ENCODE results near the gene LRP1-AS.

The LRP1-AS gene

DNA sequence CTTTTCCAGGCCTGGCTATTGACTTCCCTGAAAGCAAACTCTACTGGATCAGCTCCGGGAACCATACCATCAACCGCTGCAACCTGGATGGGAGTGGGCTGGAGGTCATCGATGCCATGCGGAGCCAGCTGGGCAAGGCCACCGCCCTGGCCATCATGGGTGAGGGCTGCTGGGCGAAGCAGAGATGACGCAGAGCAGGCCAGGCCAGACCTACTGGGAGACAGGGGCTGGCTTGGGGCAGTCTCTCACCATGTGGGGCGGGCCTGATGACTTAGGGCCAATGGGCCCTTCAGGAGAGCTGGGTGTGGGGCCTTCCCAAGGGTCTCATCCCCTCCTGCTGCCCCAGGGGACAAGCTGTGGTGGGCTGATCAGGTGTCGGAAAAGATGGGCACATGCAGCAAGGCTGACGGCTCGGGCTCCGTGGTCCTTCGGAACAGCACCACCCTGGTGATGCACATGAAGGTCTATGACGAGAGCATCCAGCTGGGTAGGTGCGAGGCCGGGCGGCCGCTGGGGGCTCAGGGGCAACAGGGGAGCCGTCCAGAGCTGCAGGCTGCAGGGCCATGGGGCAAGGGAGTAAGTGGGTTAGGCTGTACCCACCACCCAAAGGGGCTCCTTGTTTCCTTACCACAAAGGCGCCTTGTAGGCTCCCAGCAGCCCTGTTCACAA is 33.0 kb upstream of the LRP1-AS start:
- DNase-seq (ENCODE audit: low spot score), result no peak

DNA sequence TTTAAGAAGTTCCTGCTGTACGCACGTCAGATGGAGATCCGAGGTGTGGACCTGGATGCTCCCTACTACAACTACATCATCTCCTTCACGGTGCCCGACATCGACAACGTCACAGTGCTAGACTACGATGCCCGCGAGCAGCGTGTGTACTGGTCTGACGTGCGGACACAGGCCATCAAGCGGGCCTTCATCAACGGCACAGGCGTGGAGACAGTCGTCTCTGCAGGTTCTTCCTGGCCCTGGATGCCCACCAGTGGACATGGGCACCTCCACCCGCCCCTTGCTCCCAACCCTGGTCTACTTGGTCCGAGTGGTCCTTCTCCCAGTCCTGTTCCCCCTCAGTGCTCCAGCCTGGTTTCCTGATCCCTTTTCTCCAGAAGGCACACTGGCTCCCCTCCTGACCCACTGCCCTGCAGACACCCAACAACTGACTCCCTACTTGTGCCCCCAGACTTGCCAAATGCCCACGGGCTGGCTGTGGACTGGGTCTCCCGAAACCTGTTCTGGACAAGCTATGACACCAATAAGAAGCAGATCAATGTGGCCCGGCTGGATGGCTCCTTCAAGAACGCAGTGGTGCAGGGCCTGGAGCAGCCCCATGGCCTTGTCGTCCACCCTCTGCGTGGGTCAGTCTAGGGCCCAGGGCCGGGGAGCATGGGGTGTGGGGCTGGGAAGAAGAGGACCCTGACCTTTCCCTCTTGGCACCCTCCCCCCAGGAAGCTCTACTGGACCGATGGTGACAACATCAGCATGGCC is 32.1 kb upstream of the LRP1-AS start:
- DNase-seq (ENCODE audit: low spot score), result no peak

DNA sequence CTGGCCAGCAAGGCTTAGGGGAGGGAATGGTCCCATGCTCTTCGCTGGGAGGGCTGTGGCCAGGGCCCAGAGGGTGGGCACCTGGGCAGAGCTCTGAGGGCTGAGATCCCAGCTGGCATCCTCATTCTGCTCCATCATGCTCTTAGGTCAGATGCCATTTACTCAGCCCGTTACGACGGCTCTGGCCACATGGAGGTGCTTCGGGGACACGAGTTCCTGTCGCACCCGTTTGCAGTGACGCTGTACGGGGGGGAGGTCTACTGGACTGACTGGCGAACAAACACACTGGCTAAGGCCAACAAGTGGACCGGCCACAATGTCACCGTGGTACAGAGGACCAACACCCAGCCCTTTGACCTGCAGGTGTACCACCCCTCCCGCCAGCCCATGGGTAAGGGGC is 30.8 kb upstream of the LRP1-AS start:
- DNase-seq (ENCODE audit: low spot score), result no peak

DNA sequence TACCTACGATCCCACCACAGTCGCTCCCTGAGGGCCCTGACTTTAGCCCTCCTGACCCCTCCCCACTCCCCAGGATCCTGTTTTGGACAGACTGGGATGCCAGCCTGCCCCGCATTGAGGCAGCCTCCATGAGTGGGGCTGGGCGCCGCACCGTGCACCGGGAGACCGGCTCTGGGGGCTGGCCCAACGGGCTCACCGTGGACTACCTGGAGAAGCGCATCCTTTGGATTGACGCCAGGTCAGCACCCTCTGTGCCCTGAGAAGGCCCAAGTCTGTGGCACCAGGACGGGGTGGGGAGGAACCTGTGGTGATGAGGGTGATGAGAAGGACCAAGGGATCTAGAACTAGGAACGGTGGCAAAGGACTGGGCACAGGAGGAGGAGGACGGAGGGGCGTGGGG is 29.9 kb upstream of the LRP1-AS start:
- DNase-seq (ENCODE audit: low spot score), result no peak

DNA sequence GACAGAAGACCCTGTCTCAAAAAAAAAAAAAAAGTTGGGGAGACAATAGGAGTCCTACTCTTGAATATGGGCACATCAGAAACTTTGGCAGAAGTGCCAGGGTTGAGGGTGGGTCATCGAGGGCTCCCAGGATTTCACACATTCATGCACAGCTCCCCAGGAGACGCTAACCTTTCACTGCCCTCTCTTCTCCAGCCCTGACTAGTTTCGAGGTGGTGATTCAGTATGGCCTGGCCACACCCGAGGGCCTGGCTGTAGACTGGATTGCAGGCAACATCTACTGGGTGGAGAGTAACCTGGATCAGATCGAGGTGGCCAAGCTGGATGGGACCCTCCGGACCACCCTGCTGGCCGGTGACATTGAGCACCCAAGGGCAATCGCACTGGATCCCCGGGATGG is 29.4 kb upstream of the LRP1-AS start:
- peak; percentile 19 for DNase-seq (ENCODE audit: low spot score)

DNA sequence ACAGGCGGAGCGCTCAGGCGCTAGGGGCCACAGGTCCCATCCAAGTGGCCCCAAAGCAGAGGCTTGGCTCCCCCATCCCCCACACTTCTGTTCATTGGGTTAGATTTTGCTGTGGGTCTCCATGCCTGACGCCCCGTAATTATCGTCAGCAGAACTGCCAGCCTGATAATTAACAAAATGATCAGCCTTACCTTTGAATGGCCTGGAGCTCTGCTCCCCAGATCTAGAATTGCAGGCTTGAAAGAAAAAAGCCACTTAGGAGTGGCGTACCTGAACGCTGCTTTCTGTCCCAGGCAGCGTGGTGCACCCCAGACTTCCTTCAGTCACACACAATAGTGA is 28.7 kb upstream of the LRP1-AS start:
- no peak for DNase-seq (ENCODE audit: low spot score)

DNA sequence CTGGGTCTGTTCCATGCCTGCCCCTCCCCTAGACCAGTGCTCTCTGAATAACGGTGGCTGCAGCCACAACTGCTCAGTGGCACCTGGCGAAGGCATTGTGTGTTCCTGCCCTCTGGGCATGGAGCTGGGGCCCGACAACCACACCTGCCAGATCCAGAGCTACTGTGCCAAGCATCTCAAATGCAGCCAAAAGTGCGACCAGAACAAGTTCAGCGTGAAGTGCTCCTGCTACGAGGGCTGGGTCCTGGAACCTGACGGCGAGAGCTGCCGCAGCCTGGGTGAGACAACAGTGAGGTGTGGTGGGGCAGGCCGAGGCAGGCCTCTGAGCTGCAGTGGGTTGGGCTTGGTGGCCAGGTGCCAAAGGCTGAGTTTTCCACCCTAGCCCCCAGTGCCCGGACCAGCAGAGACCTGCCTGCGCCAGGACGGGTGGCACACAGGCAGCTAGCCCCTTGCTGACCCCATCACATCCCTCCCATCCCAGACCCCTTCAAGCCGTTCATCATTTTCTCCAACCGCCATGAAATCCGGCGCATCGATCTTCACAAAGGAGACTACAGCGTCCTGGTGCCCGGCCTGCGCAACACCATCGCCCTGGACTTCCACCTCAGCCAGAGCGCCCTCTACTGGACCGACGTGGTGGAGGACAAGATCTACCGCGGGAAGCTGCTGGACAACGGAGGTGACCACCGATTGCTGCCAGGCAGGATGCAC is 28.2 kb upstream of the LRP1-AS start:
- peak; percentile 24 for DNase-seq (ENCODE audit: low spot score)

DNA sequence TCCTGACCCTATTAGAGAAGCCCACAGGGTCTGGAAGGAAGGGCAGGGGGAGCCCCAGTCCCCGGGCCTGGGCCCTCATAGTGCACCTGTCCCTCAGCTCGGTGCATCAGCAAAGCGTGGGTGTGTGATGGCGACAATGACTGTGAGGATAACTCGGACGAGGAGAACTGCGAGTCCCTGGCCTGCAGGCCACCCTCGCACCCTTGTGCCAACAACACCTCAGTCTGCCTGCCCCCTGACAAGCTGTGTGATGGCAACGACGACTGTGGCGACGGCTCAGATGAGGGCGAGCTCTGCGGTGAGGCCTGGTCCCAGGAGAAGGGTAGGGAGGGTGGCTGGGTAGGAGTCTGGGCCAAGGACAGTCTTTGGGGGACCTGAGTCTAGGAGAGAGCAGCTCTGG is 26.3 kb upstream of the LRP1-AS start:
- no peak for DNase-seq (ENCODE audit: low spot score)

DNA sequence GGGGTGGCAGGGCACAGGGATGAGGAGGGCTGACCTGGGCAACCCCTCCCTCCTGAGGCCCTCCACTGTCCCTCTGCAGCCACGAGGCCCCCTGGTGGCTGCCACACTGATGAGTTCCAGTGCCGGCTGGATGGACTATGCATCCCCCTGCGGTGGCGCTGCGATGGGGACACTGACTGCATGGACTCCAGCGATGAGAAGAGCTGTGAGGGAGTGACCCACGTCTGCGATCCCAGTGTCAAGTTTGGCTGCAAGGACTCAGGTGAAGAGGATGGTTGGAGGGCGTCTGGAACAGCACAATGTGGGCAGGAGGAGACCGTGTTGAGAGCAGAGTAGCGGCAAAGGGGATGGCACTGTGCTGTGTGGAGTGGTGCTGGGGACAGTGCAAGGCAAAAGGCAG is 25.7 kb upstream of the LRP1-AS start:
- DNase-seq (ENCODE audit: low spot score), result peak; percentile 9

DNA sequence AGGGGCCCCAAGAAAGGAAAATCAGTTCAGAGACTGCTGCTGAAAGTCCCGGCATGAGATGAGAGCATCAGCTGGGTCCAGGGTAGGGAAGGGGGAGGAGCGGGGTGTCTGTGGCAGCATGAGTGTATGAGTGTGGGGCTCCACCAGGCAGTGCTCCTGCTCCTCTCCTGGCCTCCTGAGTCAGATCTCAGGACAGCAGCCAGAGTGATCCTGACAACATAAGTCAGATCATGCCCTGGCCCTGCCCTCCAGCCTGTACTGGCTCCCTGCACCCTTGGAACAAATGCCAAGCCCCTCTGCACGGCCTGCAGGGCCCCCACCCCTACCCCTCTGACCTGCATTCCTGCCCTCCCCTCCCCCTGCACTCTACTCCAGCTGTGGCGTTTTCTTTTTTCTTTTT is 24.2 kb upstream of the LRP1-AS start:
- no peak for DNase-seq (ENCODE audit: low spot score)

DNA sequence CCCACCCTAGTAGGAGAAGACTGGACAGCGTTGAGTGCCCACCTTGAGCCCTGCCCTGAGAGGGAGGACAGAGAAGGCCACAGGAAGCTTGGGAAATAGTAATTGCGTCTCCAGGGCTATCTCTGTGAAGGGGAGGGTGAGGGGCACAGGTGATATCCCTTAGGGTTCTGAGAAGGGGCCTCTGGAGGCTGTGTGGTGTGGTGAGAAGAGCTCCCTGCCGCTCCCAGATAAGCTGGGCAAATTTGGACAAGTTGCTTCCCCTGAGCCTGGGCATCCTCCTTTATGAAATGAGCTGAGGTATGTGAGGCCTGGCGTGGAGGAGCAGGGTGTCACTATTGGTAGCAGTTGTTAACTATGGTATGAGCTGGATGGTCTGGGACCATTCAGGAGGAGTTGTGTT is 23.5 kb upstream of the LRP1-AS start:
- no peak for DNase-seq (ENCODE audit: low spot score)

DNA sequence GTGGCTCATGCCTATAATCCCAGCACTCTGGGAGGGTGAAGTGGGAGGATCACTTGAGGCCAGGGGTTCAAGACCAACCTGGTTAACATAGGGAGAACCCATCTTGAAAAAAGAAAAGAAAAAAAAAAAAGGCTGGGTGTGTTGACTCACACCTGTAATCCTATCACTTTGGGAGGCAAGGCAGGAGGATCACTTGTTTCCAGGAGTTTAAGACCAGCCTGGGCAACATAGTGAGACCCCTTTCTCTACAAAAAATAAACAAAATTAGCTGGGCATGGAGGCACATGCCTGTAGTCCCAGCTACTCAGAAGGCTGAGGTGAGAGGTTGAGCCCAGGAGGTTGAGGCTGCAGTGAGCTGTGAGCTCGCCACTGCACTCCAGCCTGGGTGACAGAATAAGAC is 23.0 kb upstream of the LRP1-AS start:
- DNase-seq (ENCODE audit: low spot score), result no peak

DNA sequence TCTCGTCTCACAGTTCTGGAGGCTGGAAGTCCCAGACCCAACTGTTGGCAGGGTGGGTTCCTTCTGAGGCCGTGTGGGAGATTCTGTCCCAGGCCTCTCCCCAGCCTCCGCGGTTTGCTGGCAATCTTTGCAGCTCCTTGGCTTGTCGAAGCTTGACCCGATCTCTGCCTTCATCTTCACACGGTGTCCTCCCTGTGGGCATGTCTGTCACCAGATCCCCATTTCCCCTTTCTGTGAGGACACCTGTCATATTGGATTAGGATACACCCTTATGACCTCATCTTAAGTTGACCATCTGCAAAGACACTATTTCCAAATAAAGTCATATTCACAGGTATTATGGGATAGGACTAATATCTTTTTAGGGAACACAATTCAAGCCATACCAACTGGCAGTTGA is 22.6 kb upstream of the LRP1-AS start:
- DNase-seq (ENCODE audit: low spot score), result no peak

DNA sequence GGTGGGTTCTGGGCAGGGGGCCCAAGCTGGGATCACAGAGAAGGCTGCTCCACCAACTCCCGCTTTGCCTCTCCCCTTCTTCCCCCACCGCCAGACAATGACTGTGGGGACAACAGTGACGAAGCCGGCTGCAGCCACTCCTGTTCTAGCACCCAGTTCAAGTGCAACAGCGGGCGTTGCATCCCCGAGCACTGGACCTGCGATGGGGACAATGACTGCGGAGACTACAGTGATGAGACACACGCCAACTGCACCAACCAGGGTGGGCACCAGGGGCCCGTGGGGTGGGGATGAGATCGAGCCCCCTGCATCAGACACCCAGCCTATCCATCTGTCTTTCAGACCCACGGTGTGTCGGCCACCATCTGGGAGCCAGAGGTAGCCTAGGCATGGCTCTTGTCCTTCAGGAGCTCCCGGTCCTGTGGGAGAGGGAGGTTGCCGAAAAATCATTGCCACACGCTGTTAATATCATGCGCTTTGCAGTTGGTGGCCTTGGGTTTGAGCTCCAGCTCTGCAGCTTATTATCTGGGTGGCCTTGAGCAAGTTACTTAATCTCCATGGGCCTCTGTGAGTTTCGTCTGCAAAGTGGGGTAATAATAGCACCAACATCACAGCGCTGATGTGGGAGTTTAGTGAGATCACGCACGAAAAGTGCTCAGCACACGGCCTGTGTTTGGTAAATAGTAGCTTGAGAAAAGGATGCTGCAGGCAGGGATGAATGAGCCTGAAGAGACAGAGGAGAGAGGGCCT is 21.8 kb upstream of the LRP1-AS start:
- no peak for DNase-seq (ENCODE audit: low spot score)

DNA sequence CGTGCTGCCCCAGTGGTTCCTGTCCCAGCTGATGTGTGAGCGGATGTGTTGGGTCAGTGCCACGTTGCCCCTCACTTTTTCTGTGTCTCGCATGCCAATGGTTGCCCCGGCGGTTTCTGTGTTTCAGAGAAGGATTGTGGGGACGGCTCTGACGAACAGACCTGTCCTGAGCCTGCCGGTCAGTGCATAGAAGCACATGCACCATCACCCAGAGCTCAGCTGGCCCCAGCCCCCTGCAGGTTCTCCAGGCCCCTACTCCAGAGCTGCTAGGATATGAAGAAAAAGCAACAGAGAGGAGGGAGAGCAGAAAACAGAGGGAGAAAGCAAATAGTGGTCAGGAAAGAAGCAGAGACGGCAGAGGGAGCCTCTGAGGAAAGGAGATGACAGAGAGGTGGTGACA is 20.6 kb upstream of the LRP1-AS start:
- DNase-seq (ENCODE audit: low spot score), result no peak

DNA sequence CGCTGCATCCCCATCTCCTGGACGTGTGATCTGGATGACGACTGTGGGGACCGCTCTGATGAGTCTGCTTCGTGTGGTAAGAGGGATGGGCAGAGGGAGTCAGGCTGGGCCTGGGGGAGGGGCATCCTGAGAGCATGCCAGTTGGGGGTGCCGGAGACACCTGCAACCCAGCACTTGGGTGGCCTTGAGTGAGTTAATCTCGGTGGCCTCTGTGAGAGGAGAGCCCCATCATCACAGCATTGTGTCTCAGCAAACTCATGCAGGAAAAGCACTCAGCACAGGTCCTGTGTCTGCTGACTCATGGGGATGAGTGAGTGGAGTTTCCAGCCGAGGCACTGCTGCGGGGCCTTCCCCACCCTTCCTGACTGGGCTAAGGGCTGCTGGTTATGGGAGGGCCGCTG is 19.6 kb upstream of the LRP1-AS start:
- peak; percentile 84 for DNase-seq (ENCODE audit: low spot score)

DNA sequence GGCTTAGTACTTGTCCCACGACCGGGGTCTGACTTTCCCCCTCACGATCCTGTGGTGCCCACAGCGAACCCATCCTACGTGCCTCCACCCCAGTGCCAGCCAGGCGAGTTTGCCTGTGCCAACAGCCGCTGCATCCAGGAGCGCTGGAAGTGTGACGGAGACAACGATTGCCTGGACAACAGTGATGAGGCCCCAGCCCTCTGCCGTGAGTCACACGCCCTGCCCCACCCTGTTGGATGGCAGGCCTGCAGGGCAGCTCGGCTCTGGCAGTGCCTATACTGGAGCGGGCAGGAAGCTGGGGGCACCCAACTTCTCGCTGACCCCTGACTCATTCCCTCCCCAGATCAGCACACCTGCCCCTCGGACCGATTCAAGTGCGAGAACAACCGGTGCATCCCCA is 18.3 kb upstream of the LRP1-AS start:
- DNase-seq (ENCODE audit: low spot score), result no peak

DNA sequence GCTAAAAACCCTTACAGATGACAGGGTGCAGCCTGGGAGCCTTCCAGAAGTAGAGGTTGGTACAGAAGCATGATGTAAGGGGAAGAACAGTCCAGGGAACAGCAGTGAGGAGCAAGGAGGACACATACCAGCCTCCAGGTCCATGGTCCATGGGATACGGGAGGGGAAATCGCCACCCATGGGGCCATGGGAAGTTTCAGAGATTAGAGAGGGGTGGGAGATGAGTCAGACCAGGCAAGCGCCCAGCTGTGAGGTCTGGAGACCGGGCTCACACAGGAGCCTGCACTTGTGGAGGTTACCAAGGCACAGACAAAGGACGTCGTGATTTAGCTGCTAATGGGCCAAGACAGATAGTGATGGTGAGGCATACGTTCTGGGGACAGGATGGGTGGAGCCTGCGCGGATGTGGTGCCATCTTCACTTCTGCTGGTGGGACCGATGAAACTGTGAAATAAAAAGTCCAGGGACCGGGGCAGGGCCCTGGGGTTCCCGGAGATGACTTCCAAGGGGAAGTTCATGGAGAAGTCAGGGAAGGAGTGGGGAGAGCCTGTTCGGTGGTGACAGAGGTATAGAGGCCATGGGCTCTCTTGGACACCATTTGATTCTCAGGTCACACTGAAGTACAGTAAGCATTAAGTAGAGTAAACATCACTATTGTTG is 17.7 kb upstream of the LRP1-AS start:
- no peak for DNase-seq (ENCODE audit: low spot score)

DNA sequence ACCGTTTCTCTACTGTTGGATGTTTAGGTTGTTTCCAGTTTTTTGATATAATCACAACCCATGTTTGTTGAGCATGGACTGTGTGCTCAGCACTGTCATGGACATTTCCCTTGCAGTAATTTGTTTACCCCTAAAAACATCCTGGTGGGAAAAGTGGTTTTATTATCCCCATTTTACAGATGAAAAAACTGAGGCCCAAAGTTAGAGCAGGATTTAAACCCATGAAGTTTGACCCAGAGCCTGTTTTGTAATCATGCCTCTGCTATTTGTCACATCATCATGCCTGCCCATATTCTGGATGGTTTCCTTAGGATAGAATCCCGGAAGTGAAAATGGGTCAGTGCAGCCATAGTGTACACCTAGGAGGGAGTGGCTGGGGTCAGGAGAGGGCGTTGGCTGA is 17.0 kb upstream of the LRP1-AS start:
- no peak for DNase-seq (ENCODE audit: low spot score)

DNA sequence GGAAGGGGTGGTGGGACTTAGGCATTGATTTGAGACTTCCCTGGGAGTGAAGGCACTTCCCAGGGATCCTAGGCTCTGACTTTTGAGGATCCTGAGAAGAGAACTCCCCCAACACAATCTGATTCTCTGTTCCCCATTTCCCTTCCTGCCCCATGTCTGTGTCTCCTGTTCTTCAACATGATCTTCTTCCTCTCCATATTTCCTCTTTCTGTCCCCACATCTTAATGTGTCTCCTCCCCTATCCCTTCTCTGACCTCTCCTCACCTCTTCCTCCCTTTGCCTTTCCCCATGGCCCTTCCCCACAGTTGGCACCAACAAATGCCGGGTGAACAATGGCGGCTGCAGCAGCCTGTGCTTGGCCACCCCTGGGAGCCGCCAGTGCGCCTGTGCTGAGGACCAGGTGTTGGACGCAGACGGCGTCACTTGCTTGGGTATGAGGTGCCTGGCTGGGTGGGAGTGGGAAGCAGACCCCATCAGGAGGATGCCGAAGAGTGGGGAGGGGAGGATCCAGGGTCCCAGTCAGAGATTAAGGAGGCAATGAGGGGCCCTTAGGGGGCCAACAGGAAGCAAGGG is 15.2 kb upstream of the LRP1-AS start:
- DNase-seq (ENCODE audit: low spot score), result no peak

DNA sequence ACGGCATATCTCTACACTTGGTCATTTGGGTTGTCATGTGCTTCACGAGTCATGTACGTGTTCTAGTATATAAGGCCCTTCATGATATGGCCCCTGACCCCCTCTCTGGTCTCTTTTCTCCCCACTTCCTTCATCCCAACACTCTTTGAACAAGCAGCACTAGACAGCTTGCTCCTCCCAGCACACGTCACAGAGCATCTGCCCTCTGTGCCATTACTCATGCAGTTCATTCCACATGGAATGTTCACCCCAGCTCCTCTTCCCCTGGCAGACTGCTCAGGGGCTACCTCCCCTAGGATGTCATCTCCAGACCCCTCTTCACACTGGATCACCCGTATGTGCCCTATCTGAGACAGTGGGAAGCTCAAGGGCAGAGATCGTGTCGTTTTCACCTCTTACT is 14.1 kb upstream of the LRP1-AS start:
- no peak for DNase-seq (ENCODE audit: low spot score)

DNA sequence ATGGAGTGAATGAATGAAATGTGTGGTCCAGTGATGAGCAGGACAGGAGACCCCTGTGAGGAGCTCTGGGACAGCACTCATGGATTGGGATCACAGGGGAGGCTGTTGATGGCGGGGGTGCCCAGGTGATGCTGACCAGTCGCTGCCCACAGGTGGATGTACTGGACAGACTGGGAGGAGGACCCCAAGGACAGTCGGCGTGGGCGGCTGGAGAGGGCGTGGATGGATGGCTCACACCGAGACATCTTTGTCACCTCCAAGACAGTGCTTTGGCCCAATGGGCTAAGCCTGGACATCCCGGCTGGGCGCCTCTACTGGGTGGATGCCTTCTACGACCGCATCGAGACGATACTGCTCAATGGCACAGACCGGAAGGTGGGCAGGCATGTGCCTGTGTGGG is 13.3 kb upstream of the LRP1-AS start:
- DNase-seq (ENCODE audit: low spot score), result no peak

Measured in kidney tubule cell (primary cell).